H1 (cell line): ENCODE results near the gene MBIP. TPM values are rescaled to one million over a fixed set of nuclear protein-coding genes. Genes with fewer than 3 reads are reported as not detected.

Experiments used
- E2F6 ChIP-seq: IDR thresholded peaks from 2 replicates; pipeline ENCODE4 v1.6.1; 2012; ENCODE audit warnings: inconsistent platforms
- RNF2 ChIP-seq: fragments of 200-900, 300-1000 bp; sonication (generic); IDR thresholded peaks from 2 replicates; pipeline ENCODE4 v1.7.1; 2016; ENCODE audit warnings: borderline replicate concordance, low read depth, mild to moderate bottlenecking, antibody characterized with exemption, low read length; ENCODE audit not compliant: poor library complexity, severe bottlenecking; ENCODE audit errors: missing control alignments
- SP4 ChIP-seq: IDR thresholded peaks from 2 replicates; pipeline ENCODE4 v1.6.1; 2012; ENCODE audit warnings: low read length, inconsistent platforms
- polyA plus RNA-seq, 7 experiments: library from polyadenylated mRNA; depleted of rRNA in 3 of 7; stranded (reverse) in 5 of 7; unstranded in 2 of 7; fragments of >200 nt in 5 of 7; fragments of 200-250 nt in 2 of 7; gene quantifications; 1 replicate in 5 of 7; 2 replicates in 1 of 7; 4 replicates in 1 of 7; pipeline versions ENCODE4 v1.2.1 to v1.2.3, GENCODE V29; 2011 to 2013; ENCODE audit warnings: missing spikeins in 2 of 7, mixed read lengths in 2 of 7
- total RNA-seq: library from RNA; stranded (reverse); fragmentation: NEBNext Ultra II Directional; extraction: Animal tissue kit (Norgen Biotek cat#: 25700); gene quantifications from 2 replicates; pipeline ENCODE4 v1.2.1, GENCODE V29; 2021

Gene MBIP
- total and polyA plus RNA-seq, 2 of the 8 experiments (the other 6 are each of a cell fraction or from before 2014, with no cell fraction given), result 15.0 to 27.4 TPM

- TF ChIP-seq RNF2, result no peak
- no peak for TF ChIP-seq SP4
- no peak for TF ChIP-seq E2F6
These were observed 502 bp upstream of the MBIP start (continued) for GRCh38 chr14:36320897-36321381.
